ENCODE data around the gene PNN.
"Not testable (repeated sequence)": the region's sequence is repeated elsewhere in the genome, so short reads cannot be mapped to it uniquely, and the experiment has no call there.

The PNN gene

DNA sequence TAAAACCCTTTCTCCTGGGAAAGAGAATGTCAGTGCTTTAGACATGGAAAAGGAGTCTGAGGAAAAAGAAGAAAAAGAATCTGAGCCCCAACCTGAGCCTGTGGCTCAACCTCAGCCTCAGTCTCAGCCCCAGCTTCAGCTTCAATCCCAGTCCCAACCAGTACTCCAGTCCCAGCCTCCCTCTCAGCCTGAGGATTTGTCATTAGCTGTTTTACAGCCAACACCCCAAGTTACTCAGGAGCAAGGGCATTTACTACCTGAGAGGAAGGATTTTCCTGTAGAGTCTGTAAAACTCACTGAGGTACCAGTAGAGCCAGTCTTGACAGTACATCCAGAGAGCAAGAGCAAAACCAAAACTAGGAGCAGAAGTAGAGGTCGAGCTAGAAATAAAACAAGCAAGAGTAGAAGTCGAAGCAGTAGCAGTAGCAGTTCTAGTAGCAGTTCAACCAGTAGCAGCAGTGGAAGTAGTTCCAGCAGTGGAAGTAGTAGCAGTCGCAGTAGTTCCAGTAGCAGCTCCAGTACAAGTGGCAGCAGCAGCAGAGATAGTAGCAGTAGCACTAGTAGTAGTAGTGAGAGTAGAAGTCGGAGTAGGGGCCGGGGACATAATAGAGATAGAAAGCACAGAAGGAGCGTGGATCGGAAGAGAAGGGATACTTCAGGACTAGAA is 6.1 kb downstream of the PNN start:
- no peak for DNase-seq

DNA sequence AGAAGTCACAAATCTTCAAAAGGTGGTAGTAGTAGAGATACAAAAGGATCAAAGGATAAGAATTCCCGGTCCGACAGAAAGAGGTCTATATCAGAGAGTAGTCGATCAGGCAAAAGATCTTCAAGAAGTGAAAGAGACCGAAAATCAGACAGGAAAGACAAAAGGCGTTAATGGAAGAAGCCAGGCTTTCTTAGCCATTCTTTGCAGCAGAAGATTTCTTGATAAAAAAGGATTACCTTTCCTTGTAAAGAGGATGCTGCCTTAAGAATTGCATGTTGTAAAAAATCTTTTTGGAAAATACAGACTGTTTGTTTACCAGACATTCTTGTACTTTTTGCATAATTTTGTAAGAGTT is 6.6 kb downstream of the PNN start:
- no peak for DNase-seq

DNA sequence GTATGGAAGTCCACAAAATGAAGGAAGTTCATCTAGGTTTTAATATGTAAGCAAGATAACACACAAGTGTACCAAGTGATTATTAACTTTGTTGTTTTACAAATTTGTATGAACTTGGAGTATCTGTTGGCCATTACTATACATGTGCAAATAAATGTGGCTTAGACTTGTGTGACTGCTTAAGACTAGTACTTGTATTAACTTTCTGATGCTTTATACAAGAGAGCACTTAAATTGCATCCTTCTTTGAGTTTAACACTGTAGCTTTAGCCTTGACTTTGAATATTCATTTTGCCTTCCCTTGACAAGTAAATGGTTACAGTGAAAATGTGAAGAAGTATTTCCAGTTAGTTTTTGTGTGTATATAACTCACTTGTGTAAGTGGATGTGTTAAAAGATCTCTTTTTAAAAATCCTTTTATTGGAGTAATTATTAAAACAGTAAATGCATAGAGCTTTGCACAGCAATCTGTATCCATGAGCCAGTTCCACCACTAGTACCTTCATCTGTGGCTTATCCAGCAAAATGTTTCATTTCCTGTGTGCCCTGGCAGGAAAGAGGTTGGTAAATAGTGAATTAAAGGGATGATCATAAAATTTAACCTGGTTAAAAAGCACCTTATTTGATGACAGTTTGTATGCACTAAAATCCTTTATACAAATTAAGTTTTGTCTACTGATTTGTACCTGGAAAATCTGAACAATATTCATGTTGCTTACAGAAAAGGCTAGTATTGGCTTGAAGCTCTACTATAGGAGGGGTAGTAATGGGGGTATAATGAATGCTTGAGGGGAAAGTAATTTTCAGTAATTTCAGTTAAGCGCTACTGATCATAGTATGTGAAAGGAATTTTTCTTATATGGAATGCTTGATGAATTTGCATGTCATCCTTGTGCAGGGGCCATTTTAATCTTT is 8.0 kb downstream of the PNN start:
- no peak for DNase-seq

GRCh38 chr14:39183685-39184003 is 8.6 kb downstream of the PNN start:
- not testable (repeated sequence) for DNase-seq

DNA sequence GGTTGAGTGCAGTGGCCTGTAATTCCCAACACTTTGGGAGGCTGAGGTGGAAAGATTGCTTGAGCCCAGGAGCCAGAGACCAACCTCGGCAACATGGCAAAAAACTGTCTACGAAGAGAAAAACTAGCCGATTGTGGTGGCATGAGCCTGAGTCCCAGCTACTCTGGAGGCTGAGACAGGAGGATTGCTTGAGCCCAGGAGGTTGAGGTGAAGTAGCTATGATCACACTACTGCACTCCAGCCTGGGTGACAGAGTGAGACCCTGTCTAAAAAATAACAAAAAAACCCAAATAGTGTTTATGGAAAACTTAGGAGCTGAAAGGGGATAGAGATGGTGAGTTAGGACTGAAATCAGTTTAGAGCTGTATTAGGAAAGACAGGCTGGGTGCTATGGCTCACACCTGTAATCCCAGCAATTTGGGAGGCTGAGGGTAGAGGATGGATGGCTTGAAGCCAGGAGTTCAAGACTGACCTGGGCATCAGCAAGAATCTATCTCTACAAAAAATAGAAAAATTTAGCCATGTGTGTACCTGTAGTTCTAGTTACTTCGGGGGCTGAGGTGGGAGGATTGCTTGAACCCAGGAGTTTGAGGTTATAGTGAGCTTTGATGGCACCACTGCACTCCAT is 9.7 kb downstream of the PNN start:
- no peak for DNase-seq

DNA sequence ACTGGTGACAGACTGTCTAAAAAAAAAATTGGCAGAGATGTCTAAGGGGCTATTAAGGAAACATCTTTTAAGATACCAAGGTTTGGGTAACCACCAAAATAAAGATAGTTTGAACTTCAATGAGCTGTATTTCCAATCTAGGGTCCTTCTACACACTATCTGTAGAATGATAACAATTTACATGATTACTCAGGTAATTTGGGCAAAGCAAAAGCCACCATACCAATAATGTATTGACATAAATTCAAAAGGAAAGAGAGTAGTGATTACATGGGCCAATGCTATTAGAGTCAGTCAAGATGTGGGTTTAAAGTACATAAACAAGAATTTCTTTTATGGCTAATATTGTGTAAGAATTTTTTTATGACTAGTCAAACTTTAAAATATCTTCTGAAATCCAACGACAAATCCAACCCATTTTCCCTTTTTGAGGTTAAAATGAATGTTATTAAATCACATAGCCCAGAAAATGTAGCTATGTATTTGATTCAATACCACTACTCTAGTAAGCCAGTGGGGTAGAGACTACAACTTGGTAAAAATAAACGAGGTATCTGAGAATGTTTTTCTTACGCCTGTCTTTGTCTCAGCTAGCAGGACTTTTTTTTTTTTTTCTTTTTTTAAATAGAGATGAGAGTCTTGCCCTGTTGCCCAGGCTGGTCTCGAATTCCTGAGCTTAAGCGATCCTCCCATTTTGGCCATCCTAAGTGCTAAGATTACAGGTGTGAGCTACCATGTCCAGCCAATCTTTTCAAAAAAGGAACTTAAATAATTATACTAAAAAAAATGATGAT is 10.4 kb downstream of the PNN start:
- DNase-seq, result no peak

DNA sequence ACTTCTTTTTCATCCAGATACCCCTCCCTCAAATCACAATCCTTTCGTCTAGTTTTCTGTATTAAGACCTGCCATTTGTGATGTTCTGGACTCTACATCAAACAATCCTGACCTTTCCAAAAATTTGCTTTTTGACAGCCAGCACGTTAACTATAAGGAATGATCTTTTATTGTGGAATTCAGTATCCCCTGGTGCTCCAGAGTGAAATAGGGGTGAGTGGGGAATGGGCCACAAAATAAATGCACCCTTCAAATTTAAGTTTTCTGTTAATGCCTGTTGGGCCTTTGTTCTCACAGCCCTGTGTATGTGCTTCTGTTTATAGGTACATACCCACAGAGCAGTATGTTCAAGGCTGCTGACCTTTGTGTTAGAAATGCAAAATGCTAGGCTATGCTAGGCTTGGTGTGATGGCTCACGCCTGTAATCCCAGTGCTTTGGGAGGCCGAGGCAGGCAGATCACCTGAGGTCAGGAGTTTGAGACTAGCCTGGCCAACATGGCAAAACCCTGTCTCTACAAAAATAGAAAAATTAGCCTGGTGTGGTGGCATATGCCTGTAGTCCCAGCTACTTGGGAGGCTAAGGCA is 12.0 kb downstream of the PNN start:
- no peak for DNase-seq

GRCh38 chr14:39203659-39204606 is 28.9 kb downstream of the PNN start:
- DNase-seq, result no peak

GRCh38 chr14:39207430-39207829 is 32.4 kb downstream of the PNN start:
- DNase-seq, result not testable (repeated sequence)

DNA sequence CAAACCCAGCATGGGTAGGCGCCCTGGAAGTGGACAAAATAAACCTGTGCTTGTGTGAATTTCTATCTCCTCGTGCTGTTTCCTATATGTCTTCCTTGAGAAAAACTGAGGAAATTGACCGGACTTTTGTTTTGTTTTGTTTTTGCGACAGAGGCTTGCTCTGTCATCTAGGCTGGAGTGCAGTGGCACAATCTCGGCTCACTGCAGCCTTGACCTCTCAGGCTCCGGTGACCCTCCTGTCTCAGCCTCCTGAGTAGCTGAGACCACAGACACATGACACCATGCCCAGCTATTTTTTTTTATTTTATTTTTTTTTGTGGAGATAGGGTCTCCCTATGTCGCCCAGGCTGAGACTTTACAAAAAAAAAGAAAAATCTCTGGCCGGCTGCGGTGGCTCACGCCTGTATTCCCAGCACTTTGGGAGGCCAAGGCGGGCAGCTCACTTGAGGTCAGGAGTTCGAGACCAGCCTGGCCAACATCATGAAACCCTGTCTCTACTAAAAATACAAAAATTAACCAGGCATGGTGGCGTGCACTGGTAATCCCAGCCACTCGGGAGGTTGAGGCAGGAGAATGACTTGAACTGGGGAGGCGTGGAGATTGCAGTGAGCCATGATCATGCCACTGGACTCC is 36.2 kb downstream of the PNN start:
- no peak for DNase-seq

- DNase-seq, result no peak
These were observed 37.0 kb downstream of the PNN start for GRCh38 chr14:39212034-39212433.

DNA sequence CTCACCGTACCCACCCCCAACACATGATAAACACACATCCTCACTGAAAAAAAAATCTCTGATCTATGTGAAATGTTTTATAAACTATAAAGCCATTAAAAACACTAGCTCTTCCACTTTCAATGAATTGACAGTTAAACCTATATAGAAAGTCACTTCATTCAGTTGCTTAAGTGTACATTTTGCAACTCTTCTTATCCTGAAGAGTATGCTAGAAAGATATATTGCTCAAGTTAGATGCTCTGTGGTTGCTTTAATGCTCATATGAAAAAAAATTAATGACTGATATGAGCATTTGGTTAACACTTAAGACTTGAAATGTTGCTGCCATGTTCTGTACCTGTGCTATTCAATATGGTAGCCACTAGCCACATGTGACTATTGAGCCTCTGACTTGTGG is 37.6 kb downstream of the PNN start:
- DNase-seq, result no peak

DNA sequence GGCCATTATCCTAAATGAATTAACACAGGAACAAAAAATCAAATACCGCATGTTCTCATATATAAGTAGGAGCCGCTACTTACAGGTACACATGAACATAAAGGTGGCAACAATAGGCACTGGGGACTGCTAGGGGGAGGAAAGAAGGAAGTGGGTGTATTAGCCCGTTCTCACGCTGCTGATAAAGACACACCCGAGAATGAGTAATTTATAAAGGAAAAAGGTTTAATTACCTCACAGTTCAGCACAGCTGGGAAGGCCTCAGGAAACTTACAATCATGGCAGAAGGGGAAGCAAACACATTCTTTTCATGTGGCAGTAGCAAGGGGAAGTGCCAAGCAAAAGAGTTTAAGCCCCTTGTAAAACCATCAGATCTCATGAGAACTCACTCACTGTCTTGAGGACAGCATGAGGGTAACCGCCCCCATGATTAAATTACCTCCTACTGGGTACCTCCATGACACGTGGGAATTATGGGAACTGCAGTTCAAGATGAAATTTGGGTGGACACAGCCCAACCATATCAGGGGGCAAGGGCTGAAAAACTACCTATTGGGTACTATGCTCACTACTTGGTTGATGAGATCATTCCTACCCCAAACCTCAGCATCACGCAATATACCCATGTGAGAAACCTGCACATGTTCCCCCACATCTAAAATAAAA is 42.3 kb downstream of the PNN start:
- DNase-seq, result no peak

GRCh38 chr14:39218171-39218769 is 43.2 kb downstream of the PNN start:
- no peak for DNase-seq

DNA sequence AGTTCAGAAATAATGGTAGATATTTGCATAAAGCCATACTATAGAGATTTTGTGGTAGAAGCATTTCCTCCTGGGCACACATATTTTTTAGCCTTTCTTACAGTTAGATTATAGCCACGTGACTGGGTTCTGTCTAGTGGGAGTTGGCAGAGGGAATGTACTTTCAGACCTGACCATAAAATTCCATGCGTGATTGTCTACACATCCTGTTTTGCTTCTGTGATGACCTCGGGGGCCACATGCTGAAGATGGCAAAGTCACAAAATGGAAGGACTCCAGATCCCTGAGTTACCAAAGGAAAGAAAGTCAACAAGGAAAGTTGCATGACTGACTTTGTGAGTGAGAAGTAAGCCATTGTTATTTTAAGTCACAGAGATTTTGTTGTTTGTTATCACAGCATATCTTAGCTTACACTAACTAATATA is 44.0 kb downstream of the PNN start:
- no peak for DNase-seq

DNA sequence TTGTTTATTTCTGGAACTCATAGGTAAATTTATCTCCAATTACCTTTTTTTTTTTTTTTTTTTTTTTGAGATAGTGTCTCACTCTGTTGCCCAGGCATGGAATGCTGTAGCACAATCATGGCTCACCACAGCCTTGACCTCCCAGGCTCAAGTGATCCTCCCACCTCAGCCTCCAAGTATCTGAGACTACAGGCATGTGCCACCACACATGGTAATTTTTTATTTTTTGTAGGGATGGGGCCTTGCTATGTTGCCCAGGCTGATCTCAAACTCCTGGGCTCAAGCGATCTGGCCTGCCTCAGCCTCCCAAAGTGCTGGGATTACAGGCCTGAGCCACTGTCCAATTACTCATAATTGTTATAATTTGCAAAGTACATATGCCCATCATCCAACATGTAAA is 45.4 kb downstream of the PNN start:
- not testable (repeated sequence) for DNase-seq

DNA sequence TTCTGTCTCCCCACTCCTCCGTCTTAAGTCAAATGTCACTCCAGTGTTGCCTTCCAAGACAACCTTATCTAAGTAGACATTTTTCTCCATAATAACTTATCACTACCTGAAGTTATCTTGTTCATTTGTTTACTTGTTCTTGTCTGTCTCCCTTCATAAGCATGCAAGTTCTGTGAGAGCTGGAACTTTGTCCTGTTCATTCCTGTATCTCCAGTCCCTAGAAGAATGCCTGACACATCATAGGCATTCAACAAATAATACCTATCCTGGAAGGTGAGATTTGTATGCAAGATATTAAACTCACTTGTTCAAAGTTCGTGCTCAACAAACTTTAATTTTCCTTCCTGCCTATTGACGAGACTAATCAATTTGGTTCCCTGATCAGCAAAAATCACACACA is 53.0 kb downstream of the PNN start:
- no peak for DNase-seq

DNA sequence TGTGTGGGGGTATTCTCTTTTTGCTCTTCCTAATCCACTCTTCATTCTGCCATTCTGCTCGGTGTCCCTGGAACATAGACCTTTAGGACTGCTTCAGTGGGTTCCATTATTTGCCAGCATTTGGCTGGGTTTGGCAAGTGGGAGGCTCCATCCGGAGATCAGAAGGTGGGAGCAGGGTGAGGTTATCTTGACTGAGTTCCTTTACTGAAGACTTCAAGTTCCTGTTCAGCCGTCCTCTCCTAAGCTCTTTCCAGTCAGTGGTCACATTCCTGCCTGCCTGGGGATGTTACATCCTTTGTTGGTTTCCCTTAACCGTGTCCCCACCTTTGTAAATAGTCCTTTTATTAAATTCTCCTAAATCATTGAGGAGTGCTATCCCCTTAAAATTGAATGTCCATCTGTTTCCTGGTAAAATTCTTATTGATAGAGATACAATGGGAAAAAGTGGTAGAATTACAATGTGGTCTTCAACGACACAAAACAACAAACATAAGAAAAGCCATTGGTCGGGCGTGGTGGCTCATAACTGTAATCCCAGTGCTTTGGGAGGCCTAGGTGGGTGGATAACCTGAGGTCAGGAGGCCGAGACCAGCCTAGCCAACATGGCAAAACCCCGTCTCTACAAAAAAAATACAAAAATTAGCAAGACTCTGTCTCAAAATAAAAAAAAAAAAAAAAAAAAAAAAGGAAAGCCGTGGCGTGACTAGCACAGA is 53.6 kb downstream of the PNN start:
- peak; percentile 58 for DNase-seq

DNA sequence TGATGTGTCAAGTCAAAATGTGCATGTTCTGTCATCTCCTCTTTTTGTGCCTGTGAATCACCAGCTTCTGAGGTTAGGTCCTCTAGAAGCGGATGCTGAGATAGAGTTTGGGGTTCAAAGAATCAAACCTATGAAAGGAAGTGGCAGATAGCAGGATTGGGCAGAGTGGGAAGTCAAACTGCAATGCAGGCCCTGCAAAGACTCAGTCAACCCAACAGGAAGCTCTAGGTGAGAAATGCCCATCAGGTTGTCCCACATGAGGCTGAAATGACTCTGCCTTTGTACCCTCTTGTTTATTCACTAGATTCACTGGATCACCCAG is 54.1 kb downstream of the PNN start:
- DNase-seq, result peak; percentile 69

Measured in stimulated activated CD8-positive, alpha-beta memory T cell treated with anti-CD3 and anti-CD28 coated beads, Interleukin-4, amount 100 ng/mL, for 48 hours (primary cell).